ENCODE results near the gene FCN1. TPM values are rescaled to one million over a fixed set of nuclear protein-coding genes. Genes with fewer than 3 reads are reported as not detected.

FCN1 gene
- total RNA-seq, 1 experiment from 2014 or later = not detected

GRCh38 chr9:134940236-134941208, 22.8 kb upstream of the FCN1 start:
- in situ Hi-C loops (cut with HindIII; ENCODE audit: low pct_unique_long_range_greater_than_20kb, low sequenced_read_pairs) = no loop called here
- DNase-seq (ENCODE audit: low read depth) = no peak

GRCh38 chr9:134939836-134940235, 22.1 kb upstream of the FCN1 start:
- in situ Hi-C loops (cut with HindIII; ENCODE audit: low pct_unique_long_range_greater_than_20kb, low sequenced_read_pairs) = no loop called here
- no peak for DNase-seq (ENCODE audit: low read depth)

GRCh38 chr9:134939080-134939733, 21.5 kb upstream of the FCN1 start:
- in situ Hi-C loops (cut with HindIII; ENCODE audit: low pct_unique_long_range_greater_than_20kb, low sequenced_read_pairs) = no loop called here
- DNase-seq (ENCODE audit: low read depth) = no peak

- no peak for DNase-seq (ENCODE audit: low read depth)
- in situ Hi-C loops (cut with HindIII; ENCODE audit: low pct_unique_long_range_greater_than_20kb, low sequenced_read_pairs) = no loop called here
Observed at GRCh38 chr9:134938346-134939079, 20.8 kb upstream of the FCN1 start.

- in situ Hi-C loops (cut with HindIII; ENCODE audit: low pct_unique_long_range_greater_than_20kb, low sequenced_read_pairs) = no loop called here
- DNase-seq (ENCODE audit: low read depth) = no peak
Observed at GRCh38 chr9:134937566-134938345, 20.0 kb upstream of the FCN1 start.

- in situ Hi-C loops (cut with HindIII; ENCODE audit: low pct_unique_long_range_greater_than_20kb, low sequenced_read_pairs) = no loop called here
Observed at GRCh38 chr9:134937164-134937555, 19.4 kb upstream of the FCN1 start.

GRCh38 chr9:134936346-134937163, 18.8 kb upstream of the FCN1 start:
- in situ Hi-C loops (cut with HindIII; ENCODE audit: low pct_unique_long_range_greater_than_20kb, low sequenced_read_pairs) = no loop called here
- DNase-seq (ENCODE audit: low read depth) = no peak

More at GRCh38 chr9:134937164-134937555, 19.4 kb upstream of the FCN1 start:
- DNase-seq (ENCODE audit: low read depth) = no peak

GRCh38 chr9:134935701-134936345, 18.1 kb upstream of the FCN1 start:
- no peak for DNase-seq (ENCODE audit: low read depth)
- in situ Hi-C loops (cut with HindIII; ENCODE audit: low pct_unique_long_range_greater_than_20kb, low sequenced_read_pairs) = no loop called here

GRCh38 chr9:134935056-134935640, 17.4 kb upstream of the FCN1 start:
- in situ Hi-C loops (cut with HindIII; ENCODE audit: low pct_unique_long_range_greater_than_20kb, low sequenced_read_pairs) = no loop called here
- no peak for DNase-seq (ENCODE audit: low read depth)

GRCh38 chr9:134933076-134933659, 15.5 kb upstream of the FCN1 start:
- DNase-seq (ENCODE audit: low read depth) = no peak
- in situ Hi-C loops (cut with HindIII; ENCODE audit: low pct_unique_long_range_greater_than_20kb, low sequenced_read_pairs) = no loop called here

- in situ Hi-C loops (cut with HindIII; ENCODE audit: low pct_unique_long_range_greater_than_20kb, low sequenced_read_pairs) = no loop called here
Observed at GRCh38 chr9:134932606-134933005, 14.9 kb upstream of the FCN1 start.

GRCh38 chr9:134932171-134932570, 14.5 kb upstream of the FCN1 start:
- DNase-seq (ENCODE audit: low read depth) = no peak
- in situ Hi-C loops (cut with HindIII; ENCODE audit: low pct_unique_long_range_greater_than_20kb, low sequenced_read_pairs) = no loop called here

More at GRCh38 chr9:134932606-134933005, 14.9 kb upstream of the FCN1 start:
- DNase-seq (ENCODE audit: low read depth) = no peak

GRCh38 chr9:134930398-134930797, 12.7 kb upstream of the FCN1 start:
- no peak for DNase-seq (ENCODE audit: low read depth)
- in situ Hi-C loops (cut with HindIII; ENCODE audit: low pct_unique_long_range_greater_than_20kb, low sequenced_read_pairs) = no loop called here

- in situ Hi-C loops (cut with HindIII; ENCODE audit: low pct_unique_long_range_greater_than_20kb, low sequenced_read_pairs) = no loop called here
- DNase-seq (ENCODE audit: low read depth) = no peak
Observed at GRCh38 chr9:134929193-134930158, 11.8 kb upstream of the FCN1 start.

Data from Caki2 (cell line).